Muscle of leg (tissue), 11 donors: ENCODE results near the gene PROS1. TPM values are rescaled to one million over a fixed set of nuclear protein-coding genes. Genes with fewer than 3 reads are reported as not detected.
"Not testable (repeated sequence)": the region's sequence is repeated elsewhere in the genome, so short reads cannot be mapped to it uniquely, and the experiment has no call there.

ENCODE experiments used
- DNase-seq: peaks from one replicate; pipeline ENCODE4 v3.0.0; 2013
- H3K27ac ChIP-seq: one replicate; pipeline ENCODE4 v1.5.1; 2013; ENCODE audit warnings: mild to moderate bottlenecking, low read length, control low read depth
- H3K27me3 ChIP-seq: one replicate; pipeline ENCODE4 v1.6.1; 2013; ENCODE audit warnings: low read length; ENCODE audit not compliant: control insufficient read depth, insufficient read depth
- H3K36me3 ChIP-seq: one replicate; pipeline ENCODE4 v1.6.1; 2013; ENCODE audit warnings: low read length; ENCODE audit not compliant: control insufficient read depth, insufficient read depth
- H3K4me1 ChIP-seq: one replicate; pipeline ENCODE4 v1.6.1; 2013; ENCODE audit warnings: low read length; ENCODE audit not compliant: control insufficient read depth, insufficient read depth
- H3K4me3 ChIP-seq: one replicate; pipeline ENCODE4 v1.5.1; 2013; ENCODE audit warnings: low read length, control low read depth
- H3K9me3 ChIP-seq: replicated peaks from 2 replicates; pipeline ENCODE4 v1.6.1; 2013; ENCODE audit warnings: low read depth, low read length; ENCODE audit not compliant: control insufficient read depth
- WGBS: methylation state at CpG from one replicate; pipeline ENCODE4 v1.1.5; 2013; ENCODE audit warnings: missing lambda C conversion rate; ENCODE audit not compliant: insufficient coverage; 5-methylcytosine and 5-hydroxymethylcytosine counted together
- polyA plus RNA-seq, 8 donors: library from polyadenylated mRNA; unstranded; fragments of 120-200 nt; gene quantifications; one replicate each; pipeline versions ENCODE4 v1.2.1 to v1.2.3, GENCODE V29; 2013; ENCODE audit warnings: inconsistent platforms in 1 of 8, low replicate concordance in 1 of 8; ENCODE audit not compliant: insufficient read length in 8 of 8, insufficient read depth in 1 of 8
- total RNA-seq: library from RNA; stranded (reverse); fragments of 120-200 nt; gene quantifications from one replicate; pipeline ENCODE4 v1.2.4, GENCODE V29; 2013

Gene PROS1
- total and polyA plus RNA-seq, 9 donors, result 21.0 to 33.8 (median 23.6) TPM

- DNase-seq, result no peak
- WGBS, result 71% methylated on average over 1 of the region's 5 CpGs
- no peaks in the 10 kb centered on the region for H3K36me3 ChIP-seq
- H3K4me1 ChIP-seq, result no peaks in the 10 kb centered on the region
- no peaks in the 10 kb centered on the region for H3K9me3 ChIP-seq
- H3K27me3 ChIP-seq, result no peaks in the 10 kb centered on the region
- H3K4me3 ChIP-seq, result no peak overlapping the region
- H3K27ac ChIP-seq, result no peak overlapping the region
These were observed 129.7 kb downstream of the PROS1 start for GRCh38 chr3:93843981-93844380.

- no CpG with 5 or more reads among the region's 1 CpG for WGBS
These were observed 134.5 kb downstream of the PROS1 start for GRCh38 chr3:93839193-93839592.

More at GRCh38 chr3:93839193-93839592, 134.5 kb downstream of the PROS1 start:
- not testable (repeated sequence) for H3K27ac ChIP-seq, H3K36me3 ChIP-seq, H3K9me3 ChIP-seq, H3K4me3 ChIP-seq, H3K4me1 ChIP-seq, DNase-seq, H3K27me3 ChIP-seq

Other genes with a start within 250 kb of the PROS1 start
- 7.3 TPM for gene ARL13B, start 6.3 kb upstream of the PROS1 start, total RNA-seq
- 10 to 100 TPM in 1 of 8 donors, 1 to 10 TPM in 7; 5.4 to 10.5 (median 7.2) TPM for gene ARL13B, start 6.3 kb upstream of the PROS1 start, polyA plus RNA-seq
- 0.04 TPM for gene STX19, start 54.7 kb upstream of the PROS1 start, total RNA-seq
- 1 to 10 TPM in 1 of 8 donors, under 1 TPM in 5, not detected in 2; 0.15 to 1.1 (median 0.20) TPM for gene STX19, start 54.7 kb upstream of the PROS1 start, polyA plus RNA-seq
- gene DHFR2, start 89.0 kb upstream of the PROS1 start, total RNA-seq, result 5.4 TPM
- 1 to 10 TPM; 3.1 to 5.2 (median 3.9) TPM for gene DHFR2, start 89.0 kb upstream of the PROS1 start, polyA plus RNA-seq
- gene NSUN3, start 89.2 kb upstream of the PROS1 start, total RNA-seq, result 10.1 TPM
- 1 to 10 TPM; 5.8 to 9.1 (median 6.6) TPM for gene NSUN3, start 89.2 kb upstream of the PROS1 start, polyA plus RNA-seq